H54 (cell line): ENCODE data around the gene MAD1L1.

Source experiments
- DNase-seq: peaks from one replicate; pipeline ENCODE4 v3.0.0; 2011; ENCODE audit warnings: low spot score, mixed read lengths; ENCODE audit not compliant: insufficient read length
- FAIRE-seq: peaks from 3 replicates; lab custom pipeline; 2011; peaks lifted over from hg19 to GRCh38; lab: Jason Lieb, UNC
- POLR2A ChIP-seq: IDR thresholded peaks from 2 replicates; pipeline ENCODE4 v1.6.1; 2011; ENCODE audit warnings: low read depth, mild to moderate bottlenecking, low read length

The MAD1L1 gene

DNA sequence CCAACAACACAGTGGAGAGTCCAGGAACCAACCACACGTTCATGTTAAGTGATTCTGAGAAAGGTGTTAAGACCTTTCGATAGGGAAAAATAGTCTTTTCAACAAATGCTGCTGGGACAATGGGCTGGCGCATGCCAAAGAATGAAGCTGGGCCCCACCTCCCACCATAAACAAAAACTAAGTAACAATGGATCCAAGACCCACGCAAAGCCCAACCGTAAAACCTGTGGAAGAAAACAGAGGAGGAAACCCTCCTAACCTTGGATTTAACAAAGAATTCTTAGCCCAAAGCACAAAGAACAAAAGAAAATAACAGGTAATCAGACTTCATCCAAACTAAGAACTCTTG is 289.8 kb downstream of the MAD1L1 start:
- DNase-seq = no peak
- no peak for FAIRE-seq
- TF ChIP-seq POLR2A = no peak

DNA sequence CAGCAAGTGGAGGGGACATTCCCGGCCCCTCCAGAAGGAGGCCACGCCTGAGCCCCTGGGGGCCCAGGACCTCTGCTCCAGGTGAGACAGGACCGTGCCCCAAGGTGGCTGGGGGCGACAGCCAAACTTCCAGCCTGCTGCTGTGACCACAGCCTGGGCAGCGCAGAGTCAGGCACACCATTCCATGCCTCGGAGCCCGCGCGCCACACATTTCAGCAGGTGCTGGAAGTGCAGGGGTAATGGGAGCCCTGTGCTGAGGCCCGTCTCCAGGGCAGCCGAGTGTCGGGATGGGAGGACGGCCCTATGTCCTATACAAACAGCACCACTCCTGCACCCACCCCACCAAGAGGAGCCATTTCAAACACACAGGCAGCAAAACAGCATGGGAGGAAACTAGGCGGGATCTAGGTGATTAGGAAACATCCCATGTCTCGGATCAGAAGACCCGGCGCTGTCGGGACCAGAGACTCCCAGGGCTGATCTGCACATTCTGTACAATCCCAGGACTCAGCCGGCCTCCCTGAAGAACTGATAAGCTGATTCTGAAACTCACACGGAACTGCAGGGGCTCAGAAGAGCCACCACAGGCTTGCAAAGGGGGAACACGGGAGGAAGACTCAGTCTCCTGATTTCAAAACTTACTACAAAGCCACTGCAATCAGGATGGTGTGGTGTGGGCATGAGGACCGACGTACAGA is 290.4 kb downstream of the MAD1L1 start:
- DNase-seq (no peak), FAIRE-seq (no peak)
- no peak for TF ChIP-seq POLR2A

DNA sequence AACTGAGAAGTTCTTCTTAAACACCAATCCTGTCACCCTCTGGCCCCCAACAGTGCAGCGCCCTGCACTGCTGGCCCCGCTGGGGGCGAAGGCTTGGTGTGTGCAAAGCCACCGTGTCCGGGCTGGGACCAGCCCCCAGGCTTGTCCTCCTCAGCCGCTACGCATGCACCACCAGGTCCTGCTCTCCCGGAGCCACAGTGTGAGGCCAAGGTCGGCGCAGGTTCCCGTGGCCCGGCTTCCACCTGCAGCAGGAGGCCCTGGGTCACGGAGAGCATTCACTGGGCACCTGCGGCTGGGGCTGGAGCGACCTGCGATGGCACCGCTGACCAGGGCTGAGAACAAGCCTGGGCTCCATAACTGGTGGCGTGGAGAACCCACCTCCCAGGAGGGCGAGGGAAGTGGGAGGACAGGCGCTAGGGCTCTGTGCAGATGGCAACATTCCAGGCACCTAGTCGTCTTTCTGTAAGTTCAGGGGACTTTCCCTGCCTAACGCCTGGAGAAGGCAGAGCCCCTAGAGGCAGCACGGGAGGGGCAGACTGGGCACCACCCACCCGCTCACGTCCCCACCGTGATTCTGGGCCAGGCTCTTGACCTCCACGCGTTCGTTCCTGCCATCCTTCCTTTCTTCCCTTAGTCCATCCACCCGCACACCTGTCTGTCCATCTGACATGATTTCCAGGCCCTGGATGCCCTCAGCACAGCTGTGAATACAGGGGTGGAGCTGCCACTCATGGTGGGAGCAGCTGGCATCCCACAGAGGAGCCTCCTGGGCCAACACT is 291.1 kb downstream of the MAD1L1 start:
- FAIRE-seq (no peak), DNase-seq (no peak)
- TF ChIP-seq POLR2A = no peak

DNA sequence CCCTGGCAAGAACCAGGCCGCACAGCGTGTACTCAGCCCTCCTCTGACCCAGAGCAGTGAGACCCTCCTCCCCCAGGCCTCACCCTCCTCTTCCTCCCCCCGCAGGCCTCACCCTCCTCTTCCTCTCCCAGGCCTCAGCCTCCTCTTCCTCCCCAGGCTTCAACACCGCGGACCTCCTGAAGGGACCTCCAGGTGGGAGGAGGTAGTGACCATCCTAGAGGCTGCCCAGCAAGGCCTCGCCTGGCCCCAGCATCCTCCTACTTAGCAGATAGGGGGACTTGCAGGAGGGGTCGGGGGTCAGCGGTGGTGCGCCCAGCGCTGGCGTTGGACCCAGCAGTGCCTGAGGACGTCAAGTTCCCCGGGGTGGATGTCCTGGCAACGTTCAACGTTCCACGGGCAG is 291.9 kb downstream of the MAD1L1 start:
- TF ChIP-seq POLR2A = no peak
- FAIRE-seq (no peak), DNase-seq (no peak)

DNA sequence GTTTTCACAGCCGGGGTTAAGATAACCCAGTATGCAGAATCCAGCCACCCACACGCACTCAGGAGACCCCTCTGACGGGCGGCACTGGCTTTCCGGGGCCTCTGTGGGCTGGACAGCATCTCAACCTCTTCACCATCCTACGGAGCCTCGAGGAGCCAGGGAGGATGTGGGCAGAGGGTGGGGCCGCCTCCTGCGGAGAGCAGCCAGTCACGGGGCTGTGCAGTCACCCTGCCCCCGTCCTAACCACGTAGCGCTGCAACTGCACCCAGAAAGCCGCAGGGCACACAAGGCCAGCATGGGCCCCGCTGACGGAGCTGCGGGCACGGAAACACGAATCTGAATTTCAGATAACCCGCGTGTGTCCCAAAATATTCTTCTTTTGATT is 292.4 kb downstream of the MAD1L1 start:
- FAIRE-seq (peak; percentile 52), DNase-seq (peak; percentile 100)
- peak; percentile 23; the same call in 1 of the 2 replicates for TF ChIP-seq POLR2A

DNA sequence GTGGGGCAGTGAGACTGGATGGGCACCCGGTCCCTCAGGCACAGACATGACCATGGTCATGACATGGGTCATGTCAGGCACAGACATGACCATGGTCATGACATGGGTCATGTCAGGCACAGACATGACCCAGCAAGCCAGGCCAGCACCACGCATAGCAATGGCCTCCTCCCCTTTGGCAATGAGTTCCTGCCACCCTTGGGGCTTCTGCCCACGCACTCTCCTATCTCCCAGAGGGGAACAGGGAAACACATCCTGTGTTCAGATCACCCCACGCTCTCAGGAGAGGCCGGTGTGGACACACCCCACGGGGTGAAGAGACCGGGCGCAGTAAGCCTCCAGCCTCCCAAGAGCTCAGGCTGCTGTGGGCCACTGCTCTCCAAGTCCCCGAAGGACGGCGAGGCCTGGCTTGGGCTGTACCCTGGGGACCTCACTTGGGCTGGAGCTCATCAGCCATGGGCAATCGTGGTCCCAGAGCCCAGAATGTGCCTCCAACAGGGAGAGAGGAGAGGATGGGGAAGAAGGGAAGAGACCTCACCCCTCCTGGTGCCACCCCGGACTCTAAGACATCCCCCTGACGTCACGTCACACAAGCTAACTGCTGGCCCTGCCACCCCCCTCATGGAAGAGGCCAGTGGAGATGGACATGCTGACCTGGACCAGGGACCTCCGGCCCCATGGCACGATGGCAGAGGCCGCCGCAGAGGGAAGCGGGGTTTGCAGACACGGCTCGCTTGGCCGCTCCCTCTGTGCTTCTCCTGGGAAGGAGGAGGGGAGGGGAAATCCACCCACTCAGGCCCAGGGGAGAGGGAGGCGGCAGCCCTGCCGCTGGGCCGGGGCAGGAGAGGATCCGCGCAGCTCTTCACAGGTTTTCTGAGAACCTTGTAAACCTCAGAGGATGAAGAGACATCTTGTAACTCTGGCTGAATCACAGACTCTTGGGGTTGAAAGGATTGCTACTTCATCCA is 293.0 kb downstream of the MAD1L1 start:
- no peak; the same call in 1 of the 2 replicates for TF ChIP-seq POLR2A
- DNase-seq (no peak), FAIRE-seq (no peak)

DNA sequence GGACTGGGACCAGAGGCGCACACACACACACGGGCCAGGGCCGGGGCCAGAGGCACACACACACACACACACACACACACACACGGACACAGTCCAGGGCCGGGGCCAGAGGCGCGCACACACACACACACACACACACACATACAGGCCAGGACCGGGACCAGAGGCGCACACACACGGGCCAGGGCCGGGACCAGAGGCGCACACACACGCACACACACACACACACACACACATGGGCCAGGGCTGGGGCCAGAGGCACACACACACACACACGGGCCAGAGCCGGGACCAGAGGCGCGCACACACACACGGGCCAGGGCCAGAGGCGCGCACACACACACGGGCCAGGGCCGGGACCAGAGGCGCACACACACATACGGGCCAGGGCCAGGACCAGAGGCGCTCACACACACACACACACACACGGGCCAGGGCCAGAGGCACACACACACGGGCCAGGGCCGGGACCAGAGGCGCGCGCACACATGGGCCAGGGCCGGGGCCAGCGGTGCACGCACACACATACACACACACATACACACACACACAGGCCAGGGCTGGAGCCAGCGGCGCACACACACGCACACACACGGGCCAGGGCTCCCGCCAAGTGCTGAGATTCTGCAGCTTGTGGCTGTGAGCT is 293.8 kb downstream of the MAD1L1 start:
- DNase-seq (no peak), FAIRE-seq (no peak)

DNA sequence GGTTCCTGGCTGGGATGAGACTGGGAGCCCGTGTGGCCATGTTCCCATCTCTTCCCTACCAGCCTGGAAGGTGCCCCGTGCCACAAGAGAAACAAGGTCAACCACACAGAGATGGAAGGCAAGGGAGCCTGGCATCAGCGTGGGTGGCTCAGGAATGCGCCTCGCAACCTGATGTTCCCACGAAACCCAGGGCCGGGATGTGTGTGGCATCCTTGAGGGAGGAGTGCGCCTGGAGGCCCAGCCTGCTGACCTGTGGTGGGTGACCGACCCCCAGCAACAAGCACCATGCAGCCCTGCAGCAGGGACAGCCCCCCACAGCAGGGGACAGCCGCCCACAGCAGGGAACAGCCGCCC is 295.5 kb downstream of the MAD1L1 start:
- no peak for DNase-seq
- no peak for FAIRE-seq
- no peak for TF ChIP-seq POLR2A

More for the DNA sequence above, 293.8 kb downstream of the MAD1L1 start:
- no peak for TF ChIP-seq POLR2A

DNA sequence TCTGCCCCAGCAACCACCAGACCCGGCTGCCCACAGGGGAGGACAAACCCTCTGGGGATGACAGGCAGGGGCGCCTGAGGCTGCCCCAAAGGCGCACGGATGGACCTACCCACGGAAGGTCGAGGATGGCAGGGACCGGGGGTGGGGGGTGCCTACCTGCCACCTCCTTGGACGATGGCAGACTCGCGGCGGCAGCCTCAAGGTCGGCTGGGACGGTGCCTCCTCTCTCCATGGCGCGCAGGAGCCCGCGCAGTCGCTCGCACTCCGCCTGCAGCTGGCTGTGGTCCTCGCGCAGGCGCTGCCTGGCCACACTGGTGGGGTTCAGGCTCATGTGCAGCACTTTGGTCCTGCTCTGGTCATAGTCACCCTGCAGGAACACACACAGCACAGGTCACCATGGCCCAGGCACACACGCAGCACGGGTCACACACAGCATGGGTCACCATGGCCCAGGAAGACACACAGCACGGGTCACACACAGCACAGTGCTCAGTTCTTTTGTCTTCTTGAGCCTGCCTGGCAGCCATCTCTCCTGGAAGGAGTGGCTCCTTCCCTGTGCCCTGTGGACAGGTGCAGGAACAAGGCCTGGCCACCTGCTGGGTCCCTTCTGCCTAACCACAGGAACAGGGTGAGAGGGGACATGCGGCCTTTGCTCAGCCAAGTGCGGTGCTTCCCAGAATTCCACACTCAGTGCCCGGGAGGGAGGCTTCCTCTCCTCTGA is 296.1 kb downstream of the MAD1L1 start:
- TF ChIP-seq POLR2A = no peak
- FAIRE-seq (no peak), DNase-seq (no peak)

DNA sequence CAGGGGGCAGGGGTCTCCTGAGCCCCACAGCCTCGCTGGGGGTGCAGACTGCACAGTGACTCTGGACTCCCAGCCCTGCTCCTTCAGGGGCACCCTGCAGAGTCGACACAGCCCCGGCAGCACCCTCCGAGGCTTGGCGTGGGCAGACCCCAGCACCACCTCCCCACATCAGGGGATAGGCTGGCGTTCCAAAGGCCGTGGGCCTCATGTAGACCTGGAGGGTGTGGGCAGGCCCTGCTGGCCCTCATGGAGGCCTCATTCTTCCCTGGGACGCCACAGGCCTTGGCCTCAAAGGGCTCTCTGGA is 296.8 kb downstream of the MAD1L1 start:
- FAIRE-seq (no peak), DNase-seq (no peak)
- no peak for TF ChIP-seq POLR2A

DNA sequence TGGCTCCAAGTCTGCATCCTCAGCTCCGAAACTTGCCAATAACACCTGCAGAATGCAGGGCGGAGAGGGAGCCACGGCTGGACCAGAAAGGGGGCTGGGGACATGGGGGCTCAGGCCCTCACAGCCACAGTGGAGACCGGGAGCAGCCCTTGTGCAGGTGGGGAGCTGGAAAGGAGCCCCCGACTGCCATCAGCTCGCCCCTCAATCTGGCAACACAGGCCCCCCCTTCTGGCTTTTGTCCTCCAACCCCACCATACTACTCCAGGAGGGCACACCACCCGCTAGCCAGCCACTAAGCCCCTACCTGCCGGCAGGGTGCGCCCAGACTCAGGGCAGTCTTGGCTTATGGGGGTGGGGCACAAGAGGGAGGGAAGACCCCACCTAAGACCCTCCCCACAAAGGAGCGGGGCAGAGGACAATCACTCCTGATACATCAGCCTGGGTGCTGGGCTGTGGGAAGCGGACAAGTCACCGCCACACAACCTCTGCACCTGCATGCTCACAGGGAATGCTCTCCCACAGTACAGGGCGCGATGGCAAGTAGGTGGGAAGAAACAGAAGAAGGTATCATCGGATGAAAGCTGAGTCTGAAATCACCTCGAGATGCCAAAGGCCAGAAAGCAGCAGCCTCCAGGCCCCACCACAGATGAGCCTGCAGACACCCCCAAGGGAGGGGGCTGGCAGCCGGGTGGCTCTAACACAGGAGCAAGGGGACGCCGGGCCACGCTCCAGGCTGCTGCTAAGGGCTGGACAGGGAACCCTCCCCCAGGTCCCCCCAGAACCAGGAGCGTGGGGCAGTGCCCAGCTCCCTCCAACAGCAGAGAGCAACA is 297.4 kb downstream of the MAD1L1 start:
- no peak for FAIRE-seq
- TF ChIP-seq POLR2A = no peak

DNA sequence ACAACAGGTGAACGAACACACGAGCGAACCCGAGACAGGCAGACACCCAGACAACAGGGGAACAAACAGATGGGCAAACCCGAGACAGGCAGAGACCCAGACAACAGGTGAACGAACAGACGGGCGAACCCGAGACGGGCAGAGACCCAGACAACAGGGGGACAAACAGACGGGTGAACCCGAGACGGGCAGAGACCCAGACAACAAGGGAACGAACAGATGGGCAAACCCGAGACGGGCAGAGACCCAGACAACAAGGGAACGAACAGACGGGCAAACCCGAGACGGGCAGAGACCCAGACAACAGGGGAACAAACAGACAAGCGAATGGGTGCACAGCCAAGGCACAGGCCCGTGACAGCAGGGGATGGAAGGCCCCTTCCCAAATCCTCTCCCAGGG is 298.0 kb downstream of the MAD1L1 start:
- no peak for TF ChIP-seq POLR2A
- no peak for DNase-seq
- FAIRE-seq = no peak

More for the DNA sequence above, 297.4 kb downstream of the MAD1L1 start:
- DNase-seq = no peak
